Measurements from ENCODE around the gene CD3G. TPM values are rescaled to one million over a fixed set of nuclear protein-coding genes. Genes with fewer than 3 reads are reported as not detected.

The CD3G gene
- total RNA-seq, 1 donor, result not detected

DNA sequence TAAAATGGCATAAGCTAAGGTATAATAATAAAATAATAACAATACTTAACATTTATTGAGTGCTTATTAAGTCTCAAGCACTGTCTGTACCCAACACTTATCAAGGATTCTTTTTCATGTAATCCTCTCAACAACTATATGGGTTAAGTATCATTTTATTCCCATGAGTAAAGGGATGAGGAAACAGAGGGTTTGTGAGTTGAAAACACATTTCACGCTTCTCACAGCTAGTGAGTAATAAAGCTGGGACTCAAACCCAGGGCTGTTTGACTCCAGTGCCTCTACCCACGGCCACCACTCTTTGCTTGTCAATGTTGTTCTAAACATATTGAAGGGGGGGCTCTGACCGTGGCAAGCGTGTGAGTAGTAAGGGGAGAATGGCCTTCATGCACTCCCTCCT is 30.9 kb upstream of the CD3G start:
- TF ChIP-seq, protein P1, sequence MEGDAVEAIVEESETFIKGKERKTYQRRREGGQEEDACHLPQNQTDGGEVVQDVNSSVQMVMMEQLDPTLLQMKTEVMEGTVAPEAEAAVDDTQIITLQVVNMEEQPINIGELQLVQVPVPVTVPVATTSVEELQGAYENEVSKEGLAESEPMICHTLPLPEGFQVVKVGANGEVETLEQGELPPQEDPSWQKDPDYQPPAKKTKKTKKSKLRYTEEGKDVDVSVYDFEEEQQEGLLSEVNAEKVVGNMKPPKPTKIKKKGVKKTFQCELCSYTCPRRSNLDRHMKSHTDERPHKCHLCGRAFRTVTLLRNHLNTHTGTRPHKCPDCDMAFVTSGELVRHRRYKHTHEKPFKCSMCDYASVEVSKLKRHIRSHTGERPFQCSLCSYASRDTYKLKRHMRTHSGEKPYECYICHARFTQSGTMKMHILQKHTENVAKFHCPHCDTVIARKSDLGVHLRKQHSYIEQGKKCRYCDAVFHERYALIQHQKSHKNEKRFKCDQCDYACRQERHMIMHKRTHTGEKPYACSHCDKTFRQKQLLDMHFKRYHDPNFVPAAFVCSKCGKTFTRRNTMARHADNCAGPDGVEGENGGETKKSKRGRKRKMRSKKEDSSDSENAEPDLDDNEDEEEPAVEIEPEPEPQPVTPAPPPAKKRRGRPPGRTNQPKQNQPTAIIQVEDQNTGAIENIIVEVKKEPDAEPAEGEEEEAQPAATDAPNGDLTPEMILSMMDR (IDR thresholded peaks at IDR 0.05; ENCODE audit: insufficient read depth, low read length), result no peak
- DNase-seq (ENCODE audit: low read depth), result no peak
- no peak overlapping the region for H3K4me3 ChIP-seq (ENCODE audit: low read depth, low read length)

DNA sequence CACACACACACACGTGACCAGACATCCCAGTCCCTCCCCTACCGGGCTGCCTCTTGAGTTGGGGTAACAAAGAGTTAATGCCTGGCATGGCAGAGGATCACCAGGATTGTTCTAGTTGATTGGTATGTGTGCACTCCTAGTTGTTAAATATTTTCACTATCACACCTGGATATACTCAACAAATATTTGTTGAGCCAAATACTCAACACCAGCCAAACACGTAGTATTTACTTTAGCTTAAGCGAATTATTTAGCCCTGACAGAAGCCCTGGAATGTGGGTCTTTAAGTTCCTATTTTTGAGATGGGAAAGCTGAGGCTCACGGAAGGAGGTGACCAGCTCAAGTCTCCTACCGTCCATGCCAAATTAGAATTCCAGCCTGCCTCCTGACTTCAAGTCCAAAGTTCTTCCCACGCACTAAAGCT is 29.1 kb upstream of the CD3G start:
- DNase-seq (ENCODE audit: low read depth), result no peak
- TF ChIP-seq, protein P1 (IDR thresholded peaks at IDR 0.05; ENCODE audit: insufficient read depth, low read length), result no peak

DNA sequence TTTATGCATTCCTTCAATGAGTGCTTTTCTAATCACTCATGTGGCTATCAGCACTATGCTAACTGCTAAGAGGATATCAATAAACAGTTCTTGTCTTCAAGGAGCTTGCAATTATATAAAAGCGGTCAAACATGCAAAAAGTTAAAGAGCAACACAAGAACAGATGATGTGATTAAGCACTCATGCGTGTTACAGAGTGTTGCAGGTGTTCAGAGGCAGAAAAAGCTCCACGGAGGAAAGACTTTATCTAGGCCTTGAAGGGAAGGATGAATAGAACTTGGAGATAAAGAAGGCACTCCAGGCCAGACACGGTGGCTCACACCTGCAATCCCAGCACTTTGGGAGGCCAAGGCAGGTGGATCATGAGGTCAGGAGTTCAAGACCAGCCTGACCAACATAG is 26.0 kb upstream of the CD3G start:
- no peak for DNase-seq (ENCODE audit: low read depth)
- TF ChIP-seq, protein P1 (IDR thresholded peaks at IDR 0.05; ENCODE audit: insufficient read depth, low read length), result no peak
- no peak overlapping the region for H3K4me3 ChIP-seq (ENCODE audit: low read depth, low read length)

More for the DNA sequence above, 29.1 kb upstream of the CD3G start:
- H3K4me3 ChIP-seq (ENCODE audit: low read depth, low read length), result no peak overlapping the region

DNA sequence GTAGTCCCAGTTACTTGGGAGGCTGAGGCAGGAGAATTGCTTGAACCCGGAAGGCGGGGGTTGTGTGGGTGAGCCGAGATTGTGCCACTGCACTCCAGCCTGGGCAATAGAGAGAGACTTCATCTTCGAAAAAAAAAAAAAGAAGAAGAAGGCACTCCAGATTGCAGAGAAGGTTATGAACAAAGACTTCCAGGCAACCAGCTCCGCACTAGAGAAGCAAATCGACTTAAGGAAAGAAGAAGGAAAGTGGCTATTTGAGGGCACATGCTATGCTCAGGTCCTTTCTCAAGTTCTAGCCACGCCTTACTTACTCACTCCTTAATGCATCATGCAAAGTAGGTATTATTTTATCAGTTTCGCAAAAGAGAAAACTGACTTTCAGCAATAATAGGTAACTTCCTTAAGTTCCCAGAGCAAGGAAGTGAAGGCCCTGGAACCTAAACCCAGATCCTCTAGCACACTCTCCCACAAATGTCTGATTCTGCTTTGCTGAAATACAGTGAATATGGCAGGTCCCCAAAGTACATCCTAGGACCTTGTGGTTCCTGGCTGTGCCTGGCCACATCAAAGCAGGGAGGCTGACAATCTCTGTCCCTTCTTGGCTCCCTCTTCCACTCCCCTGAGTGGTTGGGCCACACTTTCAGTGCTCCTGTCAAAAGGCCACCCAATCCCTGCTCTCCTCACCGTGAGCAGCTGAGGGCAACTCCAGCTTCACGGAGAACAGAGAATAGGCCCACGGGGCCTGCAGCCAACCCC is 25.4 kb upstream of the CD3G start:
- DNase-seq (ENCODE audit: low read depth), result no peak
- TF ChIP-seq, protein P1 (IDR thresholded peaks at IDR 0.05; ENCODE audit: insufficient read depth, low read length), result no peak
- no peak overlapping the region for H3K4me3 ChIP-seq (ENCODE audit: low read depth, low read length)

DNA sequence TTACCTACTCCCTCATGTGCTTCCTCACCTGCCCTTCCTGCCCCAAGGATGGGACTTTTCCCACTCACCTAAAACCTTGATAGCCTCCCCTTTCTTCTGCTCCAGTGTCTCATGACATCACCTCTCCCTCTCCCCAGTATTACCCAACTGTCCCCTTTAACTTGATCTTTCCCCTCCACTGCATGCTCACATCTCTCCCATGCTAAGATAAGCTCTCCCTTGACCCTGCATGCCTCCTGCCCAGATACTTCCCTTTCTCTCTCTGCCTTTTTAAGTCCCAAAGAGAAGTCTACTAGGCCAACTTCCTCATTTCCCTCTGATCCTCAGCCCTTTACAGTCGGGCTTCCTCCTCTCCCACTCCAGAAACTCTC is 24.8 kb upstream of the CD3G start:
- TF ChIP-seq, protein P1 (IDR thresholded peaks at IDR 0.05; ENCODE audit: insufficient read depth, low read length), result no peak
- no peak for DNase-seq (ENCODE audit: low read depth)
- H3K4me3 ChIP-seq (ENCODE audit: low read depth, low read length), result no peak overlapping the region

DNA sequence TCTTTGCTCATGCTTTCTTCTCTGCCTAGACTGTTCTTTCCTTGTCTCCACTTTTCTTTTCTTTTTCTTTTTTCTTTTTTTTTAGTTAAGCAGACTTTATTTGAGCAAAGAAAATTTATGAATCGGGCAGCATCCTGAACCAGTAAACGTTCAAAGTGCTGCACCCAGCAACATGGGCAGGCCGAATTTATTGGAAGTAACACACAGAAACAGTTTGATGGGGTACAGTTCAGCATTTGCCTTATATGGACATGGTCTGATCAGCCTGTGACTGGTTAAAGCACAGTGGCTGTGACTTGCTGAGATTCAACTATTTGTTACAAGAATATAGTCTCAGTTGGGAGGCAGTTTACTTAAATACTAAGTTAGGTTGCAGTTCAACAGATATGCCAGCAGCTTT is 23.6 kb upstream of the CD3G start:
- no peak for DNase-seq (ENCODE audit: low read depth)
- H3K4me3 ChIP-seq (ENCODE audit: low read depth, low read length), result no peak overlapping the region
- TF ChIP-seq, protein P1 (IDR thresholded peaks at IDR 0.05; ENCODE audit: insufficient read depth, low read length), result no peak
